Fibroblast of lung (primary cell): ENCODE data around the gene PCSK6. TPM values are rescaled to one million over a fixed set of nuclear protein-coding genes. Genes with fewer than 3 reads are reported as not detected.

Experiments
- DNase-seq, 2 donors: peaks; one replicate each; pipeline versions ENCODE4 v3.0.0 to v3.0.0-alpha.2; 2010; ENCODE audit warnings: low read depth in 2 of 2
- H2AFZ ChIP-seq: 2 replicates; pipeline ENCODE4 v1.5.1; 2012; ENCODE audit warnings: low read length, control low read depth, inconsistent platforms
- H3K27ac ChIP-seq: 2 replicates; pipeline ENCODE4 v1.5.1; 2011; ENCODE audit warnings: low read length, control low read depth; ENCODE audit not compliant: insufficient read depth
- H3K27me3 ChIP-seq: 2 replicates; pipeline ENCODE4 v1.5.1; 2011; ENCODE audit warnings: mild to moderate bottlenecking, low read length; ENCODE audit not compliant: control insufficient read depth, insufficient read depth
- H3K36me3 ChIP-seq: 2 replicates; pipeline ENCODE4 v1.5.1; 2011; ENCODE audit warnings: low read length; ENCODE audit not compliant: control insufficient read depth, insufficient read depth
- H3K4me1 ChIP-seq: 2 replicates; pipeline ENCODE4 v1.5.1; 2011; ENCODE audit warnings: low read length; ENCODE audit not compliant: control insufficient read depth, insufficient read depth; ENCODE audit errors: extremely low read depth
- H3K4me2 ChIP-seq: 2 replicates; pipeline ENCODE4 v1.5.1; 2011; ENCODE audit warnings: low read length, control low read depth; ENCODE audit not compliant: insufficient read depth; ENCODE audit errors: extremely low read depth
- H3K4me3 ChIP-seq, 4 experiments: fragments of 200-600 bp in 1 of 4; sonication (generic) in 1 of 4; replicated peaks in 1 of 4; 2 replicates each; pipeline ENCODE4 v1.5.1; 2011 to 2016; ENCODE audit warnings: low read length in 4 of 4, low read depth in 3 of 4, mild to moderate bottlenecking in 3 of 4, control low read depth in 2 of 4, inconsistent platforms in 1 of 4, mixed read lengths in 1 of 4; ENCODE audit not compliant: insufficient read depth in 1 of 4; ENCODE audit errors: control extremely low read depth in 1 of 4
- H3K79me2 ChIP-seq: 2 replicates; pipeline ENCODE4 v1.5.1; 2012; ENCODE audit warnings: mild to moderate bottlenecking, low read length, inconsistent platforms; ENCODE audit not compliant: control insufficient read depth, insufficient read depth
- H3K9ac ChIP-seq: 2 replicates; pipeline ENCODE4 v1.5.1; 2011; ENCODE audit warnings: mild to moderate bottlenecking, low read length, control low read depth; ENCODE audit not compliant: insufficient read depth
- H3K9me3 ChIP-seq: 2 replicates; pipeline ENCODE4 v1.5.1; 2012; ENCODE audit warnings: low read depth, low read length; ENCODE audit not compliant: control insufficient read depth, insufficient read depth
- H4K20me1 ChIP-seq: 2 replicates; pipeline ENCODE4 v1.5.1; 2011; ENCODE audit warnings: low read length; ENCODE audit not compliant: control insufficient read depth, insufficient read depth; ENCODE audit errors: extremely low read depth
- EZH2 ChIP-seq: IDR thresholded peaks from 2 replicates; pipeline ENCODE4 v1.5.1; 2012; ENCODE audit warnings: low read length, control low read depth, mild to moderate bottlenecking; ENCODE audit errors: missing control alignments
- polyA plus RNA-seq, 2 donors: library from polyadenylated mRNA; depleted of rRNA in 1 of 2; stranded (reverse) in 1 of 2; unstranded in 1 of 2; fragments of >200 nt; gene quantifications; 2 replicates each; pipeline ENCODE4 v1.2.1, GENCODE V29; 2011 to 2012; ENCODE audit warnings: missing spikeins in 1 of 2
- total RNA-seq: library from RNA; depleted of rRNA; stranded (reverse); fragments of >200 nt; gene quantifications from 2 replicates; pipeline ENCODE4 v1.2.1, GENCODE V29; 2014
- TF ChIP-seq, protein P1 (sequence below), 2 donors: IDR thresholded peaks in 1 of 2; conservative IDR thresholded peaks in 1 of 2; 1 replicate in 1 of 2; 2 replicates in 1 of 2; pipeline ENCODE4 v1.5.1; 2011 to 2012; ENCODE audit warnings: low read length in 2 of 2, control low read depth in 1 of 2, inconsistent platforms in 1 of 2, low read depth in 1 of 2, mild to moderate bottlenecking in 1 of 2

Gene PCSK6
- total and polyA plus RNA-seq, 2 donors (not counting 1 experiment from before 2014, with no cell fraction given): 0.02 to 0.83 TPM

DNA sequence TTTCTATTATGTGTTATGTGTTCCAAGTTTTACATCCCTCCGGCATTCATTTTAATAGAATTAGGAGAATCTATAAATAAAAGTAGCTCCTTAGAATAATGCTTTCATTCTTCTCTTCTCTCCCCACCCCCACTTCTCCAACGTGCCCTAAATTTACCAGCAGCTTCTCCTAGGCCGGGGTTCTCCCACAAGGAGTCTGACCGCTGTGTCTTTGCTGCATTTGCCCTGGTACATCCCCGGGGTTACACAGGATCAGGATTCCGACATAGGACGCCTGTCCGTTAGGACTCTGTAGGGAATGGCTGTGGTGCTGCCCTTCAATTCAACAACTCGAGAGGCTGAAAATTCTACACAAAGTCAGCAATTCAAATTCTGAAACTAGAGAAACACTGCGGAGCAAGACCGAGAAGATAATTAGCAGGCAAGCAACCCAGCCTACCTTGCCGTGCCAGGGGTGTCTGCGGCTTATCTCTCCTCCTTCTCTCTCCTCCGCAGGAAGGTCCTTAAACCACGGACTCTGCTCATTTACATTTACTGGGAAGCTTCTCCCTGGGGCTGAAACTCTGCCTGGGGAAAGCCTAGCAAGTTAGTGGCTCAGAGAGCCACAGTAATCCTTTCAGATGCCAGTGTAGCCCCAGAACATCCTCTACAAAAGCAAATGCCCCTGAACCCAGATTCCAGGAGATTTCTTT, 18.8 kb downstream of the PCSK6 start:
- no peaks in the 10 kb centered on the region for H4K20me1 ChIP-seq
- H3K27me3 ChIP-seq: peaks cover 10% of the 10 kb centered on the region
- no peak overlapping the region for H3K27ac ChIP-seq
- H3K4me1 ChIP-seq: no peaks in the 10 kb centered on the region
- no peaks in the 10 kb centered on the region for H3K9me3 ChIP-seq
- no peak overlapping the region for H3K4me2 ChIP-seq
- DNase-seq: no peak
- H2AFZ ChIP-seq: no peak overlapping the region
- no peak overlapping the region for H3K4me3 ChIP-seq
- TF ChIP-seq EZH2: no peak
- TF ChIP-seq, protein P1, sequence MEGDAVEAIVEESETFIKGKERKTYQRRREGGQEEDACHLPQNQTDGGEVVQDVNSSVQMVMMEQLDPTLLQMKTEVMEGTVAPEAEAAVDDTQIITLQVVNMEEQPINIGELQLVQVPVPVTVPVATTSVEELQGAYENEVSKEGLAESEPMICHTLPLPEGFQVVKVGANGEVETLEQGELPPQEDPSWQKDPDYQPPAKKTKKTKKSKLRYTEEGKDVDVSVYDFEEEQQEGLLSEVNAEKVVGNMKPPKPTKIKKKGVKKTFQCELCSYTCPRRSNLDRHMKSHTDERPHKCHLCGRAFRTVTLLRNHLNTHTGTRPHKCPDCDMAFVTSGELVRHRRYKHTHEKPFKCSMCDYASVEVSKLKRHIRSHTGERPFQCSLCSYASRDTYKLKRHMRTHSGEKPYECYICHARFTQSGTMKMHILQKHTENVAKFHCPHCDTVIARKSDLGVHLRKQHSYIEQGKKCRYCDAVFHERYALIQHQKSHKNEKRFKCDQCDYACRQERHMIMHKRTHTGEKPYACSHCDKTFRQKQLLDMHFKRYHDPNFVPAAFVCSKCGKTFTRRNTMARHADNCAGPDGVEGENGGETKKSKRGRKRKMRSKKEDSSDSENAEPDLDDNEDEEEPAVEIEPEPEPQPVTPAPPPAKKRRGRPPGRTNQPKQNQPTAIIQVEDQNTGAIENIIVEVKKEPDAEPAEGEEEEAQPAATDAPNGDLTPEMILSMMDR (conservative IDR thresholded peaks at IDR 0.05 in 1 of 2, IDR thresholded peaks at IDR 0.05 in 1 of 2; ENCODE audit: low read depth in 1 of 2, low read length in 2 of 2): no peak
- no peaks in the 10 kb centered on the region for H3K79me2 ChIP-seq
- no peak overlapping the region for H3K9ac ChIP-seq
- no peaks in the 10 kb centered on the region for H3K36me3 ChIP-seq

DNA sequence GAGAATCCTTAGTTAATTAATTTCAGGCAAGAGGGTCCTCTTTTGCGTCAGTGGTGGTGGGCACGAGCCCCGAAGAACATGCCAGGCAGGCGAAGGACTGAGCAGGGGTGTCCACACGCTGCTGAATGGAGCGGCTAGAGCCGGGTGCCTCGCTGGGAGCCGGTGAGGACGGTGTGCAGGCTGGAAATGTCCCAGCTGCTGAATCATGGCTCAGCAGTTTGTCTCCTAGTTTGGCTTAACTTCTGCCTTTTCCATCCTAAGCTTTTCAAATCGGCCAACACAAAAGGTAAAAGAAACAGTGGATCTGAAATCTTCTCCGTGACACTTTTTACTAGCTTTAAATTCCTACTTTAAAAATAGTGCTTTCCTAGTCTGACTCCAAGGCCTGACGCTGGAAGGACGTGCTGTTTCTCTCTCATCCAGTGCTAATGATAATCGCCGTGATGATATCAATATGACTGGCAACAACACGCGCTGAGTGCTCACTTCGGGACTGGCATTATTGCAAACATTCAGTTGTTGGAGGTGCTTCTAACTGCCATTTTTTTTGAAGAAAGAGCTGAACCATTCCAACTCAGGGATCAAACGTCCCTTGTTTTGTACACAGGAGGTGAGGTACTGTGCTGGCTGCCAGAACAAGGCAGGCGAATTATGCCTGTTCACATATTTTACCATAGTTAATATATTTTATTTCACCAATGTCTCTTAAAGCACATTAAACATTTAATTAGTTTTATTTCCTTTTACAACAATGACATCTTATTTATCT, 19.8 kb downstream of the PCSK6 start:
- H3K9me3 ChIP-seq: no peaks in the 10 kb centered on the region
- H3K4me1 ChIP-seq: no peaks in the 10 kb centered on the region
- H4K20me1 ChIP-seq: no peaks in the 10 kb centered on the region
- no peaks in the 10 kb centered on the region for H3K79me2 ChIP-seq
- H3K4me2 ChIP-seq: no peak overlapping the region
- no peak overlapping the region for H2AFZ ChIP-seq
- H3K27me3 ChIP-seq: peaks cover 10% of the 10 kb centered on the region
- H3K36me3 ChIP-seq: no peaks in the 10 kb centered on the region
- no peak overlapping the region for H3K9ac ChIP-seq
- no peak overlapping the region for H3K27ac ChIP-seq
- DNase-seq: no peak
- no peak overlapping the region for H3K4me3 ChIP-seq
- TF ChIP-seq, protein P1 (conservative IDR thresholded peaks at IDR 0.05 in 1 of 2, IDR thresholded peaks at IDR 0.05 in 1 of 2; ENCODE audit: low read depth in 1 of 2, low read length in 2 of 2): no peak
- TF ChIP-seq EZH2: no peak

DNA sequence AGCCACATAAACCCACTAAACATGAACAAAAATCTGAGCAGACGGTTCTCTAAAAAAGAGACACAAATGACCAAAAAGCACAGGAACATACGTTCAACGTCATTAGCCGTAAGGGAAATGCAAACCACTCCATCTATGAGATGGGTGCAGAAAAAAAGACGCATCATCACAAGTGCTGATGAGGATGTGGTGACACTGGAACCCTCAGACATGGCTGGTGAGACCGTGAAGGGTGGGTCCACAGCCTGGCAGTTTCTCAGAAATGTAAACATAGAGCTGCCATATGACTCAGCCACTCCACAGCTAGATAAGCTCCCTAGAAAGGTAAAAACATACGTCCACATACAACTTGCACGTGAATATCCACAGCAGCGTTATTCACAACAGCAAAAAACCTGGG, 23.3 kb downstream of the PCSK6 start:
- Histone ChIP-seq H3K4me1 (no peaks in the 10 kb centered on the region), H3K36me3 (no peaks in the 10 kb centered on the region), H3K4me3 (no peak overlapping the region), H3K9ac (no peak overlapping the region), H3K27me3 (peaks cover 10% of the 10 kb centered on the region), H4K20me1 (no peaks in the 10 kb centered on the region), H3K79me2 (no peaks in the 10 kb centered on the region), H2AFZ (no peak overlapping the region), H3K4me2 (no peak overlapping the region), H3K9me3 (no peaks in the 10 kb centered on the region), H3K27ac (no peak overlapping the region)
- no peak for TF ChIP-seq EZH2
- TF ChIP-seq, protein P1 (conservative IDR thresholded peaks at IDR 0.05 in 1 of 2, IDR thresholded peaks at IDR 0.05 in 1 of 2; ENCODE audit: low read depth in 1 of 2, low read length in 2 of 2): no peak
- DNase-seq: no peak
